Gastroesophageal sphincter (tissue), 3 donors: ENCODE results near the gene BCAS3.

Experiments
- POLR2A ChIP-seq, 2 donors: fragments of 450-650 bp; IDR thresholded peaks; one replicate each; pipeline ENCODE4 v1.6.1; 2017; ENCODE audit warnings: antibody characterized with exemption in 2 of 2, mild to moderate bottlenecking in 2 of 2, moderate library complexity in 1 of 2
- POLR2AphosphoS5 ChIP-seq: sonication (generic); formaldehyde crosslinking; IDR thresholded peaks from one replicate; pipeline ENCODE4 v1.6.1; 2017; ENCODE audit warnings: antibody characterized with exemption
- TF ChIP-seq, protein P1 (sequence below), 4 experiments: fragments of 200-600 bp in 2 of 4; fragments of 450-650 bp in 2 of 4; sonication (generic) in 1 of 4; IDR thresholded peaks; one replicate each; pipeline ENCODE4 v1.5.1; 2017 to 2019; ENCODE audit warnings: antibody characterized with exemption in 4 of 4, mild to moderate bottlenecking in 2 of 4, moderate library complexity in 2 of 4

DNA sequence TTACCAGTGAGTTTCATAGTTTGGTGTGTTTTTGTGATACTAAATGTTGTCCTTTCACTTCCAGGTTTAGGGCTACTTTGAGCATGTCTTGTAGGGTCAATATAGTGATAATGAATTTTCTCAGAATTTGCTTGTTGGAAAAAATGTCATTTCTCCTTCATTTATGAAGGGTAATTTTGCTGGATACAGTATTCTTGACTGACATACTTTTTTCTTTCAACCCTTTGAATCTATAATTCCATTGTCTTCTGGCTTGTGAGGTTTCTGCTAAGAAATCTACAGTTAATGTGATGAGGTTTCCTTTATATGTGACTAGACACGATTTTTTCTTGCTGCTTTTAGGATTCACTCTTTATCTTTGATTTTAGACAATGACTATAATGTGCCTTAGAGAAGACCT lies 219.3 kb downstream of the BCAS3 start:
- TF ChIP-seq, protein P1, sequence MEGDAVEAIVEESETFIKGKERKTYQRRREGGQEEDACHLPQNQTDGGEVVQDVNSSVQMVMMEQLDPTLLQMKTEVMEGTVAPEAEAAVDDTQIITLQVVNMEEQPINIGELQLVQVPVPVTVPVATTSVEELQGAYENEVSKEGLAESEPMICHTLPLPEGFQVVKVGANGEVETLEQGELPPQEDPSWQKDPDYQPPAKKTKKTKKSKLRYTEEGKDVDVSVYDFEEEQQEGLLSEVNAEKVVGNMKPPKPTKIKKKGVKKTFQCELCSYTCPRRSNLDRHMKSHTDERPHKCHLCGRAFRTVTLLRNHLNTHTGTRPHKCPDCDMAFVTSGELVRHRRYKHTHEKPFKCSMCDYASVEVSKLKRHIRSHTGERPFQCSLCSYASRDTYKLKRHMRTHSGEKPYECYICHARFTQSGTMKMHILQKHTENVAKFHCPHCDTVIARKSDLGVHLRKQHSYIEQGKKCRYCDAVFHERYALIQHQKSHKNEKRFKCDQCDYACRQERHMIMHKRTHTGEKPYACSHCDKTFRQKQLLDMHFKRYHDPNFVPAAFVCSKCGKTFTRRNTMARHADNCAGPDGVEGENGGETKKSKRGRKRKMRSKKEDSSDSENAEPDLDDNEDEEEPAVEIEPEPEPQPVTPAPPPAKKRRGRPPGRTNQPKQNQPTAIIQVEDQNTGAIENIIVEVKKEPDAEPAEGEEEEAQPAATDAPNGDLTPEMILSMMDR (IDR thresholded peaks at IDR 0.05): no peak
- TF ChIP-seq POLR2A (IDR thresholded peaks at IDR 0.05) (no peak), POLR2AphosphoS5 (no peak)
